ENCODE results near the gene SYNGAP1.

The SYNGAP1 gene

GRCh38 chr6:33440649-33441309 lies 20.9 kb downstream of the SYNGAP1 start:
- no peaks in the 10 kb centered on the region for H3K79me2 ChIP-seq (ENCODE audit: insufficient read depth, low read length)
- ATAC-seq (ENCODE audit: insufficient read depth, low read depth) (no peak), DNase-seq (no peak)
- no peak overlapping the region for H2AFZ ChIP-seq (ENCODE audit: low read depth, low read length)
- H3K4me2 ChIP-seq (ENCODE audit: insufficient read depth, low read length) = no peak overlapping the region
- no peaks in the 10 kb centered on the region for H3K4me1 ChIP-seq (ENCODE audit: insufficient read depth, low read length)
- peaks cover 78% of the 10 kb centered on the region for H3K36me3 ChIP-seq (ENCODE audit: insufficient read depth, low read length)
- H3K4me3 ChIP-seq (ENCODE audit: low read depth in 1 of 2, low read length in 2 of 2) = no peak overlapping the region
- TF ChIP-seq CTCF (IDR thresholded peaks at IDR 0.05; ENCODE audit: borderline replicate concordance, extremely low read depth, low read length, poor library complexity, severe bottlenecking) (no peak), EZH2 (IDR thresholded peaks at IDR 0.05; ENCODE audit: borderline replicate concordance, low read depth, low read length, severe bottlenecking) (no peak)
- H3K9me3 ChIP-seq (ENCODE audit: insufficient read depth, low read length, severe bottlenecking) = no peaks in the 10 kb centered on the region
- no peak overlapping the region for H3K27ac ChIP-seq (ENCODE audit: low read length)
- H3K9ac ChIP-seq (ENCODE audit: low read depth, low read length) = no peak overlapping the region
- peaks cover 7% of the 10 kb centered on the region; the same call in 1 of the 2 replicates for H4K20me1 ChIP-seq (ENCODE audit: insufficient read depth, low read length)
- H3K27me3 ChIP-seq (ENCODE audit: insufficient read depth, low read length, poor library complexity) = no peaks in the 10 kb centered on the region

GRCh38 chr6:33441457-33441856 lies 21.6 kb downstream of the SYNGAP1 start:
- DNase-seq = no peak
- TF ChIP-seq EZH2 (IDR thresholded peaks at IDR 0.05; ENCODE audit: borderline replicate concordance, low read depth, low read length, severe bottlenecking) (no peak), CTCF (IDR thresholded peaks at IDR 0.05; ENCODE audit: borderline replicate concordance, extremely low read depth, low read length, poor library complexity, severe bottlenecking) (no peak)
- no peaks in the 10 kb centered on the region for H3K27me3 ChIP-seq (ENCODE audit: insufficient read depth, low read length, poor library complexity)
- H3K4me2 ChIP-seq (ENCODE audit: insufficient read depth, low read length) = no peak overlapping the region
- no peak overlapping the region for H2AFZ ChIP-seq (ENCODE audit: low read depth, low read length)
- peaks cover 7% of the 10 kb centered on the region; the same call in 1 of the 2 replicates for H4K20me1 ChIP-seq (ENCODE audit: insufficient read depth, low read length)
- no peak overlapping the region for H3K9ac ChIP-seq (ENCODE audit: low read depth, low read length)
- H3K4me3 ChIP-seq (ENCODE audit: low read depth in 1 of 2, low read length in 2 of 2) = no peak overlapping the region
- H3K9me3 ChIP-seq (ENCODE audit: insufficient read depth, low read length, severe bottlenecking) = no peaks in the 10 kb centered on the region
- H3K36me3 ChIP-seq (ENCODE audit: insufficient read depth, low read length) = peaks cover 78% of the 10 kb centered on the region
- no peak for ATAC-seq (ENCODE audit: insufficient read depth, low read depth)
- H3K4me1 ChIP-seq (ENCODE audit: insufficient read depth, low read length) = no peaks in the 10 kb centered on the region
- H3K27ac ChIP-seq (ENCODE audit: low read length) = no peak overlapping the region
- no peaks in the 10 kb centered on the region for H3K79me2 ChIP-seq (ENCODE audit: insufficient read depth, low read length)

DNA sequence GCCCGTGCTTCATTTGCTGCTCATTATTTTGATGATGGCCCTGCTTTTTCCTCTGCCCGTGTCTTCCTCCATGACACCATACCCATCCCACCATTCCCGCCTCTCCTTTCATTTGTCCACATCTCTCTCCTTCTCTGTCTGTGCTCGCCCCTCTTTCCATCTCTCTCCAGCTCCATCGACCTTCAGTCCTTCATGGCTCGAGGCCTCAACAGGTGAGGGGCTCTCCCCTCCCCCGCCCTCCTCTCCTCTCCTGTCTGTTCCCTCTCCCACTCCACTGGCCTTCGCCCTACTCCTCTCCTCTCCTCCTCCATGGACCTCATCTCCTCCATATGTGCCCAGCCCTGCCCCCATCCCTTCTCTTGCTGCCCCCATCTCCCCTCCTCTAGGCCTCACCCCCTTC lies 22.4 kb downstream of the SYNGAP1 start:
- no peak overlapping the region for H3K4me2 ChIP-seq (ENCODE audit: insufficient read depth, low read length)
- H3K9me3 ChIP-seq (ENCODE audit: insufficient read depth, low read length, severe bottlenecking) = no peaks in the 10 kb centered on the region
- no peak for TF ChIP-seq EZH2 (IDR thresholded peaks at IDR 0.05; ENCODE audit: borderline replicate concordance, low read depth, low read length, severe bottlenecking)
- H3K4me3 ChIP-seq (ENCODE audit: low read depth in 1 of 2, low read length in 2 of 2) = no peak overlapping the region
- H3K79me2 ChIP-seq (ENCODE audit: insufficient read depth, low read length) = no peaks in the 10 kb centered on the region
- H3K27me3 ChIP-seq (ENCODE audit: insufficient read depth, low read length, poor library complexity) = no peaks in the 10 kb centered on the region
- peaks cover 77% of the 10 kb centered on the region for H3K36me3 ChIP-seq (ENCODE audit: insufficient read depth, low read length)
- no peak overlapping the region for H3K27ac ChIP-seq (ENCODE audit: low read length)
- ATAC-seq (ENCODE audit: insufficient read depth, low read depth) = no peak
- H2AFZ ChIP-seq (ENCODE audit: low read depth, low read length) = no peak overlapping the region
- no peak for DNase-seq
- H3K9ac ChIP-seq (ENCODE audit: low read depth, low read length) = no peak overlapping the region
- peaks cover 7% of the 10 kb centered on the region; the same call in 1 of the 2 replicates for H4K20me1 ChIP-seq (ENCODE audit: insufficient read depth, low read length)
- no peaks in the 10 kb centered on the region for H3K4me1 ChIP-seq (ENCODE audit: insufficient read depth, low read length)

GRCh38 chr6:33443025-33443424 lies 23.2 kb downstream of the SYNGAP1 start:
- Histone ChIP-seq H3K4me2 (ENCODE audit: insufficient read depth, low read length) (no peak overlapping the region), H3K9ac (ENCODE audit: low read depth, low read length) (no peak overlapping the region), H3K4me3 (ENCODE audit: low read depth in 1 of 2, low read length in 2 of 2) (no peak overlapping the region), H3K36me3 (ENCODE audit: insufficient read depth, low read length) (peaks cover 77% of the 10 kb centered on the region), H4K20me1 (ENCODE audit: insufficient read depth, low read length) (peaks cover 7% of the 10 kb centered on the region; the same call in 1 of the 2 replicates), H3K4me1 (ENCODE audit: insufficient read depth, low read length) (no peaks in the 10 kb centered on the region), H2AFZ (ENCODE audit: low read depth, low read length) (no peak overlapping the region), H3K27me3 (ENCODE audit: insufficient read depth, low read length, poor library complexity) (no peaks in the 10 kb centered on the region), H3K79me2 (ENCODE audit: insufficient read depth, low read length) (no peaks in the 10 kb centered on the region), H3K9me3 (ENCODE audit: insufficient read depth, low read length, severe bottlenecking) (no peaks in the 10 kb centered on the region), H3K27ac (ENCODE audit: low read length) (no peak overlapping the region)
- TF ChIP-seq EZH2 (IDR thresholded peaks at IDR 0.05; ENCODE audit: borderline replicate concordance, low read depth, low read length, severe bottlenecking) = no peak
- no peak for TF ChIP-seq CTCF (IDR thresholded peaks at IDR 0.05; ENCODE audit: borderline replicate concordance, extremely low read depth, low read length, poor library complexity, severe bottlenecking)
- DNase-seq = no peak
- no peak for ATAC-seq (ENCODE audit: insufficient read depth, low read depth)

All from DND-41 (cell line).